Upper lobe of left lung (tissue), 6 donors: ENCODE data around the gene OR1K1. TPM values are rescaled to one million over a fixed set of nuclear protein-coding genes. Genes with fewer than 3 reads are reported as not detected.
A peak's percentile ranks its signal among the peaks of the same experiment; 100 is the strongest.
"Not testable (repeated sequence)": the region's sequence is repeated elsewhere in the genome, so short reads cannot be mapped to it uniquely, and the experiment has no call there.

Source experiments
- ATAC-seq, 2 donors: fragments of 200-7000 bp; cut with Tn5 transposase; one replicate each; pipeline ENCODE4 v1.9.1; 2022; ENCODE audit warnings: mild to moderate bottlenecking in 2 of 2, moderate library complexity in 2 of 2; ENCODE audit not compliant: low FRiP score in 2 of 2
- DNase-seq, 2 donors: peaks; one replicate each; pipeline ENCODE4 v3.0.0-alpha.2; 2019 to 2020
- H3K27ac ChIP-seq, 4 donors: fragments of 200-600 bp; sonication (generic); one replicate each; pipeline ENCODE4 v1.5.1; 2016 to 2019
- H3K27me3 ChIP-seq, 4 donors: fragments of 200-600 bp; sonication (generic); one replicate each; pipeline ENCODE4 v1.5.1; 2017 to 2019
- H3K36me3 ChIP-seq, 4 donors: fragments of 200-600 bp; sonication (generic); one replicate each; pipeline ENCODE4 v1.5.1; 2016 to 2019
- H3K4me1 ChIP-seq, 4 donors: fragments of 200-600 bp; sonication (generic); one replicate each; pipeline ENCODE4 v1.5.1; 2018 to 2019
- H3K4me3 ChIP-seq, 4 donors: fragments of 200-600 bp; sonication (generic); one replicate each; pipeline ENCODE4 v1.5.1; 2017 to 2019; ENCODE audit warnings: mild to moderate bottlenecking in 2 of 4, moderate library complexity in 1 of 4
- H3K9me3 ChIP-seq, 4 donors: fragments of 200-600 bp; sonication (generic); one replicate each; pipeline ENCODE4 v1.5.1; 2018 to 2019
- CTCF ChIP-seq, 6 experiments: fragments of 450-650 bp in 4 of 6; fragments of 200-600 bp in 2 of 6; sonication (generic) in 2 of 6; IDR thresholded peaks; one replicate each; pipeline ENCODE4 v1.5.1; 2016 to 2019; ENCODE audit warnings: antibody characterized with exemption in 6 of 6
- EP300 ChIP-seq, 4 donors: sonication (generic); formaldehyde crosslinking; IDR thresholded peaks; one replicate each; pipeline ENCODE4 v1.5.1; 2017; ENCODE audit warnings: antibody characterized with exemption in 4 of 4, control low read depth in 2 of 4
- POLR2A ChIP-seq, 4 donors: fragments of 450-650 bp; IDR thresholded peaks; one replicate each; pipeline ENCODE4 v1.5.1; 2016 to 2017; ENCODE audit warnings: antibody characterized with exemption in 4 of 4, mild to moderate bottlenecking in 2 of 4
- POLR2AphosphoS5 ChIP-seq, 2 donors: sonication (generic); formaldehyde crosslinking; IDR thresholded peaks; one replicate each; pipeline ENCODE4 v1.5.1; 2017; ENCODE audit warnings: antibody characterized with exemption in 2 of 2
- WGBS, 2 donors: methylation state at CpG; one replicate each; pipeline ENCODE4 v1.1.5; 2017 to 2018; 5-methylcytosine and 5-hydroxymethylcytosine counted together
- total RNA-seq, 6 donors: library from RNA; depleted of rRNA in 4 of 6; stranded (reverse); fragments of >200 nt in 4 of 6; gene quantifications; one replicate each; pipeline versions ENCODE4 v1.1.0 to v1.2.1, GENCODE V29; 2016 to 2021
- donor health status: DM: no; HTN: no; CAD: no; lungs with moderate emphysema.
- donor health status: DM: no; HTN: yes; CAD: no; lungs with severe emphysema.

The OR1K1 gene
- total RNA-seq, 6 donors from 2014 or later, result not detected

GRCh38 chr9:122822056-122822455 is 22.1 kb downstream of the OR1K1 start:
- ATAC-seq (no peak), DNase-seq (no peak)
- Histone ChIP-seq H3K4me3 (no peak overlapping the region), H3K27ac (peak overlapping the region; percentile 52 to 70 (median 64)), H3K27me3 (no peaks in the 10 kb centered on the region), H3K9me3 (no peaks in the 10 kb centered on the region), H3K4me1 (peaks cover 45 to 59% (median 48%) of the 10 kb centered on the region in 4 donors), H3K36me3 (peaks cover 0 to 57% (median 27%) of the 10 kb centered on the region in 4 donors)
- 95 to 100% methylated on average over 6 of the region's 6 CpGs for WGBS, 2 donors
- TF ChIP-seq POLR2A (IDR thresholded peaks at IDR 0.05), result no peak
- TF ChIP-seq EP300 (IDR thresholded peaks at IDR 0.05), result no peak
- TF ChIP-seq POLR2AphosphoS5 (IDR thresholded peaks at IDR 0.05), result no peak
- TF ChIP-seq CTCF (IDR thresholded peaks at IDR 0.05), result no peak

GRCh38 chr9:122822938-122823337 is 23.0 kb downstream of the OR1K1 start:
- WGBS, 2 donors, result 92 to 100% methylated on average over 4 of the region's 4 CpGs
- no peak for DNase-seq
- peaks cover 0 to 49% (median 24%) of the 10 kb centered on the region in 4 donors for H3K36me3 ChIP-seq
- no peaks in the 10 kb centered on the region for H3K27me3 ChIP-seq
- ATAC-seq, result no peak
- H3K4me3 ChIP-seq, result no peak overlapping the region
- H3K27ac ChIP-seq, result peak overlapping the region in 3 of 4 donors; percentile 63 to 70 (median 64)
- H3K9me3 ChIP-seq, result no peaks in the 10 kb centered on the region
- no peak for TF ChIP-seq POLR2AphosphoS5 (IDR thresholded peaks at IDR 0.05)
- H3K4me1 ChIP-seq, result peaks cover 45 to 66% (median 52%) of the 10 kb centered on the region in 4 donors

- Histone ChIP-seq H3K36me3 (peaks cover 0 to 31% (median 14%) of the 10 kb centered on the region in 4 donors), H3K9me3 (no peaks in the 10 kb centered on the region), H3K27ac (peak overlapping the region; percentile 92 to 98 (median 96)), H3K4me3 (peak overlapping the region; percentile 78 to 94 (median 90)), H3K4me1 (peaks cover 21 to 41% (median 26%) of the 10 kb centered on the region in 4 donors), H3K27me3 (no peaks in the 10 kb centered on the region)
- TF ChIP-seq POLR2AphosphoS5 (IDR thresholded peaks at IDR 0.05) (no peak), CTCF (IDR thresholded peaks at IDR 0.05) (peak in 1 of 6 experiments; percentile 8), EP300 (IDR thresholded peaks at IDR 0.05) (no peak)
- no peak for DNase-seq
- ATAC-seq, result peak; percentile 30 to 58
- 0 to 2% methylated on average over 8 of the region's 8 CpGs for WGBS, 2 donors
Observed at GRCh38 chr9:122827761-122828093, 27.8 kb downstream of the OR1K1 start.

DNA sequence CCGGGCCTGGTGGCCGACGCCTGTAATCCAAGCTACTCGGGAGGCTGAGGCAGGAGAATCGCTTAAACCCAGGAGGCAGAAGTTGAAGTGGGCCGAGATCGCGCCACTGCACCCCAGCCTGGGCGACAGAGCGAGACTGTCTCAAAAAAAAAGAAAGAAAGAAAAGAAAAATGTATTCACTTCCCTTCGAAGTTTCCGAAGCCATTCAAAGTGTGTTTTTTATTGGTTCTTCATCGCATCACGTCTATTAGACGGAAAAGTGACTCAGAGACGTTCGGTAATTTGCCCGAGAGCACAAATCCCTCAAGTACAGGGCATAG is 29.0 kb downstream of the OR1K1 start:
- not testable (repeated sequence) for ATAC-seq, H3K27me3 ChIP-seq, H3K9me3 ChIP-seq, DNase-seq
- peak overlapping the region; percentile 92 to 98 (median 96) for H3K27ac ChIP-seq
- peaks cover 21 to 38% (median 26%) of the 10 kb centered on the region in 4 donors for H3K4me1 ChIP-seq
- WGBS, 2 donors, result 73 to 75% methylated on average over 18 of the region's 18 CpGs
- H3K4me3 ChIP-seq, result peak overlapping the region; percentile 42 to 94 (median 83)
- peaks cover 0 to 20% (median 6%) of the 10 kb centered on the region in 4 donors for H3K36me3 ChIP-seq

- WGBS, 2 donors, result 85 to 91% methylated on average over 3 of the region's 3 CpGs
Observed at GRCh38 chr9:122832194-122832593, 32.3 kb downstream of the OR1K1 start.

More at GRCh38 chr9:122832194-122832593, 32.3 kb downstream of the OR1K1 start:
- Histone ChIP-seq H3K4me1 (peaks cover 7 to 17% (median 10%) of the 10 kb centered on the region in 4 donors), H3K27ac (no peak overlapping the region), H3K36me3 (no peaks in the 10 kb centered on the region), H3K4me3 (no peak overlapping the region), H3K9me3 (no peaks in the 10 kb centered on the region), H3K27me3 (no peaks in the 10 kb centered on the region)
- DNase-seq, result no peak
- TF ChIP-seq POLR2AphosphoS5 (IDR thresholded peaks at IDR 0.05), result no peak
- no peak for TF ChIP-seq EP300 (IDR thresholded peaks at IDR 0.05)
- TF ChIP-seq POLR2A (IDR thresholded peaks at IDR 0.05), result no peak
- no peak for TF ChIP-seq CTCF (IDR thresholded peaks at IDR 0.05)
- ATAC-seq, result no peak
